ACHN (cell line): ENCODE measurements around the gene CR1L.
"Not testable (repeated sequence)": the region's sequence is repeated elsewhere in the genome, so short reads cannot be mapped to it uniquely, and the experiment has no call there.

Experiments used
- DNase-seq: peaks from one replicate; pipeline ENCODE4 v3.0.0-alpha.2; 2015
- in situ Hi-C: cut with HindIII; loops from 2 replicates; pipeline ENCODE4 v1.10.0; 2017; ENCODE audit warnings: low sequenced_read_pairs, low pct_ligation_motif_present, low pct_unique_long_range_greater_than_20kb

CR1L gene

GRCh38 chr1:207753611-207754010 lies 108.7 kb downstream of the CR1L start:
- in situ Hi-C loops, result no loop called here
- DNase-seq, result no peak

GRCh38 chr1:207754011-207754410 lies 109.1 kb downstream of the CR1L start:
- in situ Hi-C loops, result no loop called here

GRCh38 chr1:207754974-207755700 lies 110.2 kb downstream of the CR1L start:
- no peak for DNase-seq

More at GRCh38 chr1:207754011-207754410, 109.1 kb downstream of the CR1L start:
- no peak for DNase-seq

GRCh38 chr1:207755846-207756693 lies 111.1 kb downstream of the CR1L start:
- in situ Hi-C loops, result no loop called here
- DNase-seq, result no peak

More at GRCh38 chr1:207754974-207755700, 110.2 kb downstream of the CR1L start:
- in situ Hi-C loops, result no loop called here

GRCh38 chr1:207762622-207763021 lies 117.7 kb downstream of the CR1L start:
- no peak for DNase-seq
- in situ Hi-C loops, result no loop called here

- no peak for DNase-seq
- in situ Hi-C loops, result no loop called here
Observed at GRCh38 chr1:207763091-207763490, 118.2 kb downstream of the CR1L start.

GRCh38 chr1:207763972-207764371 lies 119.0 kb downstream of the CR1L start:
- DNase-seq, result no peak
- in situ Hi-C loops, result no loop called here

GRCh38 chr1:207766569-207766968 lies 121.6 kb downstream of the CR1L start:
- DNase-seq, result no peak
- in situ Hi-C loops, result no loop called here

- in situ Hi-C loops, DNase-seq: not testable (repeated sequence)
Observed at GRCh38 chr1:207770514-207770913, 125.6 kb downstream of the CR1L start.
